Measurements from ENCODE around the gene RUSF1.
"Not testable (repeated sequence)": the region's sequence is repeated elsewhere in the genome, so short reads cannot be mapped to it uniquely, and the experiment has no call there.

The RUSF1 gene

GRCh38 chr16:31513884-31514283 is 5.7 kb upstream of the RUSF1 start:
- H3K4me3 ChIP-seq (ENCODE audit: low read depth, low read length): no peak overlapping the region
- TF ChIP-seq CTCF (IDR thresholded peaks at IDR 0.05; ENCODE audit: low read depth, low read length, missing control alignments): no peak

GRCh38 chr16:31513126-31513525 is 4.9 kb upstream of the RUSF1 start:
- no peak for DNase-seq (ENCODE audit: low read depth)
- H3K4me3 ChIP-seq (ENCODE audit: low read depth, low read length): no peak overlapping the region
- no peak for TF ChIP-seq CTCF (IDR thresholded peaks at IDR 0.05; ENCODE audit: low read depth, low read length, missing control alignments)

More at GRCh38 chr16:31513884-31514283, 5.7 kb upstream of the RUSF1 start:
- no peak for DNase-seq (ENCODE audit: low read depth)

- TF ChIP-seq CTCF (IDR thresholded peaks at IDR 0.05; ENCODE audit: low read depth, low read length, missing control alignments): no peak
- DNase-seq (ENCODE audit: low read depth): no peak
- H3K4me3 ChIP-seq (ENCODE audit: low read depth, low read length): peak overlapping the region; percentile 80
Observed at GRCh38 chr16:31508706-31509195, 560 bp upstream of the RUSF1 start.

- H3K4me3 ChIP-seq (ENCODE audit: low read depth, low read length): peak overlapping the region; percentile 80
Observed at GRCh38 chr16:31507617-31507928, 618 bp downstream of the RUSF1 start.

GRCh38 chr16:31505483-31505882 is 2.7 kb downstream of the RUSF1 start:
- TF ChIP-seq CTCF (IDR thresholded peaks at IDR 0.05; ENCODE audit: low read depth, low read length, missing control alignments): no peak
- H3K4me3 ChIP-seq (ENCODE audit: low read depth, low read length): no peak overlapping the region
- peak; percentile 49 for DNase-seq (ENCODE audit: low read depth)

More at GRCh38 chr16:31507617-31507928, 618 bp downstream of the RUSF1 start:
- no peak for TF ChIP-seq CTCF (IDR thresholded peaks at IDR 0.05; ENCODE audit: low read depth, low read length, missing control alignments)
- no peak for DNase-seq (ENCODE audit: low read depth)

GRCh38 chr16:31504159-31504558 is 4.0 kb downstream of the RUSF1 start:
- DNase-seq (ENCODE audit: low read depth): no peak
- no peak for TF ChIP-seq CTCF (IDR thresholded peaks at IDR 0.05; ENCODE audit: low read depth, low read length, missing control alignments)

GRCh38 chr16:31503555-31503954 is 4.6 kb downstream of the RUSF1 start:
- H3K4me3 ChIP-seq (ENCODE audit: low read depth, low read length); DNase-seq (ENCODE audit: low read depth): not testable (repeated sequence)

More at GRCh38 chr16:31504159-31504558, 4.0 kb downstream of the RUSF1 start:
- no peak overlapping the region for H3K4me3 ChIP-seq (ENCODE audit: low read depth, low read length)

Measured in GM12864 (cell line).